ENCODE results near the gene RNF169. TPM values are rescaled to one million over a fixed set of nuclear protein-coding genes. Genes with fewer than 3 reads are reported as not detected.

Gene RNF169
- total and polyA plus RNA-seq, 2 of the 13 experiments (the other 11 are each of a cell fraction or from before 2014, with no cell fraction given): 5.3 to 14.2 TPM

DNA sequence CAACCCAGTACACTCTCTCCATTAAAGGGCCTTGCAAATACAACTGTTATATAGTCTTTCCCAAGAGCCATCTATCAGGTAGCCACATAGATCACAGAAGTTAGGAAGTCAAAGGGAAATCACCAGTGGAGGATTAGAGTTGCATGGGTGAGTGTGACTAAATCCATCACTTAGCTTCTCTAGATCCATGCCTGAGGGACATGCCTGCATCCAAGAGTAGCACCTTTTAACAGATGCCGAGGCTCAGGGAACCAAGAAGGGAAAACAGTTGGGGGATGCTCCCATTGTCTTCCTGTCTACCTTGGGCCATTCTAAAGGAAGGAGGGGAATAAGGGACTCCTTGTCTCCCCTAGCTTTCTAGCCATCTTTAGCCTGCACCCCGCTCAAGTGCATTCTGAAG is 122.4 kb downstream of the RNF169 start:
- Histone ChIP-seq H4K20me1 (ENCODE audit: insufficient read depth, low read length) (no peaks in the 10 kb centered on the region), H3K36me3 (replicated peaks in 1 of 2; ENCODE audit: control insufficient read depth in 1 of 2, insufficient read depth in 2 of 2, low read length in 2 of 2) (peaks cover 4 to 18% of the 10 kb centered on the region in 2 experiments; a peak in 4 of 5 replicates), H3K4me3 (replicated peaks in 1 of 3; ENCODE audit: insufficient read depth in 1 of 3, low read depth in 2 of 3, low read length in 3 of 3) (no peak overlapping the region), H3K4me1 (ENCODE audit: insufficient read depth, low read length) (no peaks in the 10 kb centered on the region), H3K79me2 (ENCODE audit: insufficient read depth, low read length) (no peaks in the 10 kb centered on the region), H2AFZ (ENCODE audit: low read length) (no peak overlapping the region), H3K9ac (ENCODE audit: insufficient read depth, low read depth, low read length) (no peak overlapping the region), H3K27ac (ENCODE audit: extremely low read length, insufficient read depth, low read length) (no peak overlapping the region), H3K4me2 (ENCODE audit: low read depth, low read length) (no peak overlapping the region), H3K9me3 (ENCODE audit: low read length) (peaks cover 51% of the 10 kb centered on the region), H3K27me3 (ENCODE audit: control insufficient read depth in 1 of 2, insufficient read depth in 2 of 2, low read length in 2 of 2) (no peaks in the 10 kb centered on the region)
- intact Hi-C loops (cut with micrococcal nuclease; ENCODE audit: unreplicated experiment): loop anchor here (10.0 kb wide), 1 partner anchor 126 kb away; the partner anchor contains the start of gene RNF169
- 94% methylated on average over 2 of the region's 2 CpGs for WGBS (ENCODE audit: low lambda C conversion rate)
- TF ChIP-seq AKAP8 (CRISPR knock-in tag; IDR thresholded peaks at IDR 0.05) (no peak), LRRFIP1 (CRISPR knock-in tag; conservative IDR thresholded peaks at IDR 0.05) (no peak), ATF7-NPFF (CRISPR knock-in tag; IDR thresholded peaks at IDR 0.05; ENCODE audit: low read depth) (no peak), ZNF280D (CRISPR knock-in tag; IDR thresholded peaks at IDR 0.05) (peak; percentile 81; the same call in 1 of the 2 replicates), ZBTB21 (CRISPR knock-in tag; IDR thresholded peaks at IDR 0.05) (no peak), ATRX (CRISPR knock-in tag; IDR thresholded peaks at IDR 0.05; ENCODE audit: borderline replicate concordance) (no peak), ZNF616 (CRISPR knock-in tag; IDR thresholded peaks at IDR 0.05; ENCODE audit: low read depth) (peak; percentile 100)
- FAIRE-seq (no peak), ATAC-seq (no peak), DNase-seq (ENCODE audit: low spot score) (no peak)
- in situ Hi-C loops (cut with HindIII; ENCODE audit: extremely low pct_ligation_motif_present, low pct_unique_long_range_greater_than_20kb): loop anchor here (5.0 to 10.0 kb wide), 2 partner anchors 169 to 256 kb away; no protein-coding TSS in a partner anchor
- ChIA-PET CTCF (ENCODE audit: low intra/inter-chr PET ratio, low total read pairs) (interaction anchor here (1.1 to 1.9 kb wide), 2 partner anchors 132 to 169 kb away, joined by 4 to 14 read pairs; no protein-coding TSS in a partner anchor), POLR2A (no interaction called here)
- no TSS peak for BruUV-seq (replicated peaks)

Data from HepG2 (cell line).